ENCODE results near the gene NANS. TPM values are rescaled to one million over a fixed set of nuclear protein-coding genes. Genes with fewer than 3 reads are reported as not detected.
A peak's percentile ranks its signal among the peaks of the same experiment; 100 is the strongest.

NANS gene
- 100 to 1,000 TPM; 160 to 318 TPM for total RNA-seq

GRCh38 chr9:98056269-98057137 is at the start of gene NANS:
NANS (plus strand) TSS chr9:98056732; CDS start chr9:98056809, 77 bp downstream.
- peak; percentile 95 for DNase-seq (ENCODE audit: low spot score)
- no peaks in the 10 kb centered on the region for H3K9me3 ChIP-seq
- WGBS = under 1% methylated on average over 72 of the region's 80 CpGs
- no peaks in the 10 kb centered on the region for H3K36me3 ChIP-seq
- no peaks in the 10 kb centered on the region for H3K4me1 ChIP-seq (replicated peaks)
- TF ChIP-seq POLR2A (IDR thresholded peaks at IDR 0.05) (peak; percentile 99), CTCF (IDR thresholded peaks at IDR 0.05) (peak in 1 of 4 experiments; percentile 3), POLR2AphosphoS5 (IDR thresholded peaks at IDR 0.05) (peak; percentile 95)
- H3K4me3 ChIP-seq = peak within 1 kb of the TSS; percentile 88 to 94
- no peaks in the 10 kb centered on the region for H3K27me3 ChIP-seq (replicated peaks; ENCODE audit: insufficient read depth)
- intact Hi-C loops (cut with DNase I) = loop anchor here (5.0 kb wide), 2 partner anchors 134 to 201 kb away; partner anchors contain the start of genes TBC1D2 and TRMO
- H3K27ac ChIP-seq = peak within 1 kb of the TSS; percentile 97

GRCh38 chr9:98007251-98007928 is 49.1 kb upstream of the NANS start:
- no peak overlapping the region for H3K27ac ChIP-seq
- H3K36me3 ChIP-seq = peaks cover under 1 to 5% of the 10 kb centered on the region in 2 donors
- 85% methylated on average over 13 of the region's 13 CpGs for WGBS
- H3K9me3 ChIP-seq = no peaks in the 10 kb centered on the region
- no peaks in the 10 kb centered on the region for H3K4me1 ChIP-seq (replicated peaks)
- intact Hi-C loops (cut with DNase I) = no loop called here
- no peak overlapping the region for H3K4me3 ChIP-seq
- DNase-seq (ENCODE audit: low spot score) = no peak
- TF ChIP-seq POLR2AphosphoS5 (IDR thresholded peaks at IDR 0.05) = no peak
- no peak for TF ChIP-seq POLR2A (IDR thresholded peaks at IDR 0.05)
- no peak for TF ChIP-seq CTCF (IDR thresholded peaks at IDR 0.05)
- no peaks in the 10 kb centered on the region for H3K27me3 ChIP-seq (replicated peaks; ENCODE audit: insufficient read depth)

- H3K9me3 ChIP-seq = no peaks in the 10 kb centered on the region
- TF ChIP-seq CTCF (IDR thresholded peaks at IDR 0.05) (no peak), POLR2A (IDR thresholded peaks at IDR 0.05) (no peak), POLR2AphosphoS5 (IDR thresholded peaks at IDR 0.05) (no peak)
- intact Hi-C loops (cut with DNase I) = no loop called here
- no peak overlapping the region for H3K4me3 ChIP-seq
- no peaks in the 10 kb centered on the region for H3K27me3 ChIP-seq (replicated peaks; ENCODE audit: insufficient read depth)
- peaks cover 12 to 13% of the 10 kb centered on the region in 2 donors for H3K36me3 ChIP-seq
- WGBS = 82% methylated on average over 3 of the region's 3 CpGs
- no peak for DNase-seq (ENCODE audit: low spot score)
- no peaks in the 10 kb centered on the region for H3K4me1 ChIP-seq (replicated peaks)
- no peak overlapping the region for H3K27ac ChIP-seq
Observed at GRCh38 chr9:98008764-98009163, 47.8 kb upstream of the NANS start.

- DNase-seq (ENCODE audit: low spot score) = no peak
- 88% methylated on average over 6 of the region's 6 CpGs for WGBS
- H3K9me3 ChIP-seq = no peaks in the 10 kb centered on the region
- H3K36me3 ChIP-seq = peaks cover 14 to 15% of the 10 kb centered on the region in 2 donors
- H3K4me3 ChIP-seq = no peak overlapping the region
- TF ChIP-seq CTCF (IDR thresholded peaks at IDR 0.05) (no peak), POLR2A (IDR thresholded peaks at IDR 0.05) (no peak), POLR2AphosphoS5 (IDR thresholded peaks at IDR 0.05) (no peak)
- no peak overlapping the region for H3K27ac ChIP-seq
- intact Hi-C loops (cut with DNase I) = no loop called here
- H3K27me3 ChIP-seq (replicated peaks; ENCODE audit: insufficient read depth) = no peaks in the 10 kb centered on the region
- H3K4me1 ChIP-seq (replicated peaks) = no peaks in the 10 kb centered on the region
Observed at GRCh38 chr9:98009437-98009836, 47.1 kb upstream of the NANS start.
